Activated T-cell treated with anti-CD3 and anti-CD28 coated beads, Interleukin-2, amount 50 U/mL, for 48 hours (primary cell): Measurements from ENCODE around the gene ACSF2.
"Not testable (repeated sequence)": the region's sequence is repeated elsewhere in the genome, so short reads cannot be mapped to it uniquely, and the experiment has no call there.

Source experiments
- DNase-seq, 2 experiments: peaks; one replicate each; pipeline ENCODE4 v3.0.0-alpha.2; 2020

ACSF2 gene

DNA sequence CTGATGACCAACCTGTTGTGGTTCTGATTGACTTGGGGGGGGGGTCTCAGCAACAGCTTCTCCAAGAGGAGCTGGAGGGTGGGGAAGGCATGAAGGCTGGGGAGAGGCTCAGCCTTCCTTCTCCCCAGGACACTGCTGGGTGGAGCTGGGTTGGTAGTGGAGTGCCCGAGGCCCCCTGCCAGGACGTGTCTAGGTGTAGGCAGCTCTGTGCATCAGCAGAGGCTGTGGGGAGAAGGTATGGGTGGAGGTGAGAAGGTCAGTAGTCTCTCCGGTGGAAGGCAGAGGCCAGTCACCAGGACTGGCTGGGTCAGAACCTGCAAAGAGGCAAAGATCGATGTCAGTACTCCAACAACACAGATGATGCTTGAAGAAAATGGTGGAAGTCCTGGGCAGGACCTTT lies 38.7 kb downstream of the ACSF2 start:
- no peak for DNase-seq

DNA sequence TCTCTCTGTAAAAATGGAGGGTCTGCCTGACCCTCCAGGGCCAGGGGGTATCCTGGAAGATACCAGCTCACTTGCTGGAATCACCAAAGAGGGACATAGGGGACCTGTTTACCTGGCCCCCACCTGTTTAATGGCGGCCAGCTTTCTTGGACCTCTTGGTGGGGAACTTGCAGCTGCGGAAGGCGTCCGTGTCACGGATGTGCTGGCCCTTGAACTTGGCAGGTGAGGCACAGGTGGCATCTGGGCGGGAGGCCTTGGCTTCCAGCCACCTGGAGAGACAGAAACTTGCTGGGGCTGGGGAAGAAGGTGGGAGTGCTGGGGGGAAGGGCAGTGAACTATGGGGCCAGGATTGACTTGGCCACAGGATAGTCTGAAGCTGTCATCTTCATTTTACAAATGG lies 39.2 kb downstream of the ACSF2 start:
- no peak for DNase-seq

- DNase-seq, result no peak
Observed at GRCh38 chr17:50465635-50466034, 39.6 kb downstream of the ACSF2 start.

DNA sequence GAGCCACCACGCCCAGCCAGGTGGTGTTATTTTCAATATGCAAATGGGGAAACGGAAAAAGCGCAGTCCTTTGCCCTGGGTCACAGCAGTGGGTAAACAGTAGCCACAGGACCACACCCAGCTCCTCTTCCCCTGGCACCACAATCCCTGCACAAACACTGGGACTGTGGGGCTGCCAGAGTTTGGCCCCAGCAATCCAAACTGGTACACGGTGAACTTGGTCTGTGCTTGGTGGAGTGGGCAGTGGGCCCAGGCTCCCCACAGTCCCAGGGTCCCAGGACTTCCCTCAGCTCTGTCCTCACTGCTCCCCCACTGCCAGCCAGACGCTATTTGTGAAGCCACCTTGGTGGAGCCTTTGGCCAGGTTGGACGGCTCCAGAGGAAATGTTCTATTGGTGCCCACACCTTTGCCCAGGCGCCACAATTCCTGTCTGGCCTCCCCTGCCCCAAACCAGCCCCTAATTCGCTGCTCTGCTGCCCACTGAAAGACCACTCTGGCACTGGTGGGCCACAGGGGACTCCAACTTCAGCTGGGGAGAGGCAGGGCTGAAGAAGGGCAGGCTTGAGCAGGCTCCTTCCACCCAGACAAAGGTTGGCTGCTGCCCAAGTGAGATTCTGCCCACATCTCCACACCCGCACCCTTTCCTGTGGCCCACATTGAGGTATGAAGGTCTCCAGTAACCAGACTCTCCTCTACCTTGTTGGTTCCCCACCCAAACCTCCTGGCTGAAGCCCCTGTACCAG lies 40.5 kb downstream of the ACSF2 start:
- no peak for DNase-seq

- DNase-seq, result no peak
Observed at GRCh38 chr17:50467114-50467854, 41.3 kb downstream of the ACSF2 start.

GRCh38 chr17:50467855-50468303 lies 41.9 kb downstream of the ACSF2 start:
- DNase-seq, result no peak

GRCh38 chr17:50468304-50469207 lies 42.5 kb downstream of the ACSF2 start, which contains the start of gene CHAD:
Gene CHAD (minus strand): TSS chr17:50468880. CDS start chr17:50468813, 67 bp downstream.
- no peak for DNase-seq

DNA sequence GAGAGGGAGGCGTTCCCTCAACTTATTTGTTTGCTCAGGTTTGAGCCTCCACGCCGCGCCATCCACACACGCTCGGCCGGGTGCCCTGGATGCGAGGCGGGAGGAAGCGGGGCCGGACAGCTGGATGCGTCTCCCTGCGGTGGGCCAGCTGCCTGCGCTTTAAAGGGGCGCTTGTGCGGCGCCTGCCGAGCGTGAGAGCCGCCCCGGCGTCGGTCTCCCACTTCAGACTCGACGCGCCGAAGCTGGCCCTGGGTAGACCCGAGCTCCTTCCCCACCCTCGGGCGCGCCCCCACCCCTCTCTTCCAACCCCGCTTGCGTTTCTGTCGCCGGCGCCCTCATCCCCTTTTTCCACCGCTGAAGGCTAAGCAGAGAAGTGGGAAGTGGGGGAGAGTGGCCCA lies 43.2 kb downstream of the ACSF2 start:
- no peak for DNase-seq

GRCh38 chr17:50469671-50470305 lies 43.8 kb downstream of the ACSF2 start:
- no peak for DNase-seq

GRCh38 chr17:50470426-50470825 lies 44.4 kb downstream of the ACSF2 start:
- DNase-seq, result no peak

DNA sequence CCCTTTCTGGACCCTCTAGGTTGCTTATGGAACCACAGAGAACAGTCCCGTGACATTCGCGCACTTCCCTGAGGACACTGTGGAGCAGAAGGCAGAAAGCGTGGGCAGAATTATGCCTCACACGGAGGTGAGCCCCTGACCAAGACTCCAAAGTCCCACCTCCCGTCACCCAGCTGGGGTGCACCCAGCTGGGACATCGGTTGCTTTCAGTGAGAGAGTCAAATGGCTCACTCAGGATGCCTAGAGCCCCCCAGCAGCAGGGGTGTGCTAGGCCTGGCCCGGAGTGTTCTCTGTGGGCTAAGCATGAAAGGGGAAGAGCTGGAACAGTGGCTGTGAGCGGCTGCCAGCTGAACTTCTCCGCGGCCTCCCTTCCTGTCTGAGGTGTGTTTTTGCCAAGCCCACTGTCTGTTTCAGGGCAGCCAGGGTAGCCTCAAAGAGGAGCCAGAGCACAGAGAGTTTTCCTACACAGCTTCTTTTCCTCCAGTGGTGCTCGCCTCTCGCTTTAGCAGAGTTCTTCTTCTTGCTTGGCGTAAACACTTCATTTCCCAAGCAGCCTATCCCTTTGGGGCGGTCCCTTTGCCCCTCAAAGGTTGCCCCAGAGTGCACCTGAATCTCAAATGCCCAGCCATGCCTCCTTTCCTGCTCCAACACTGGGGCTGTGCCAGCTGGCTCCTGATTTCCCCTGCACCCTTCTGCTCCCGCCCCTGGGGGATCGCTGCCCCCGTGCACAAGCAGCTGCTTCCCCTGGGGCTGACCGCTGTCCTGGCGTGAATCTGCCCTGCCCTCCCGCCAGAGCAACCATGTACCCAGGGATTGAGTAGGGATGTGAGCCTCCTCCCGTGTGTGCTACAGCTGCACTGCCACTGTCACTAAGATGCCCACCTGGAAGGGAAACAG lies 45.2 kb downstream of the ACSF2 start:
- DNase-seq, result no peak

GRCh38 chr17:50472286-50472685 lies 46.3 kb downstream of the ACSF2 start:
- no peak for DNase-seq

DNA sequence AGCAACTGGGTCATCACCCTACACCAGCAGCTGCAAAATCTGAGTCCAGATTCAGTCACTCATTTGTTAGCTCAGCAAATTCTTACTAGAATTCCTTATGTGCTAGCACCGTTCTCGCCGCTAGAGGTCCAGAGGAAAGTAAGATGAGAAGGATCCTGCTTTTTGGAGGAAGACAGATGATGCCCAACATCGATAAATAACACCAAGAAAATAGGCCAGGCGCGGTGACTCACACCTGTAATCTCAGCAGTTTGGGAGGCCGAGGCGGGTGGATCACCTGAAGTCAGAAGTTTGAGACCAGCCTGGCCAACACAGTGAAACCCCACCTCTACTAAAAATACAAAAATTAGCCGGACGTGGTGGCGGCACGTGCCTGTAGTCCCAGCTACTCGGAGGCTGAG lies 46.7 kb downstream of the ACSF2 start:
- DNase-seq, result not testable (repeated sequence)

DNA sequence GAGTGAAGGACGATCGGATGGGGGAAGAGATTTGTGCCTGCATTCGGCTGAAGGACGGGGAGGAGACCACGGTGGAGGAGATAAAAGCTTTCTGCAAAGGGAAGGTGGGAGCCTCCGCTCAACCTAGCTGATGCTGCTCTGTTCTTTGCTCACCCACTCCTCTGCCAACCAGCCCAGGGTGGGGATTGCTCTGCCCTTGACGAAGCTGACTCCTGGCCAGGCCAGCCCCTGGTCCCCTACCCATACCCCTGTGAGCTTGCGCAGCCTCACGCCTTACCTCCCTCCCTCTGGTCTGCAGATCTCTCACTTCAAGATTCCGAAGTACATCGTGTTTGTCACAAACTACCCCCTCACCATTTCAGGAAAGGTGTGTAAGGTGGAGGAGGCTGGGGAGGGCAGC lies 47.9 kb downstream of the ACSF2 start:
- DNase-seq, result no peak

- no peak for DNase-seq
Observed at GRCh38 chr17:50474523-50474922, 48.5 kb downstream of the ACSF2 start.

DNA sequence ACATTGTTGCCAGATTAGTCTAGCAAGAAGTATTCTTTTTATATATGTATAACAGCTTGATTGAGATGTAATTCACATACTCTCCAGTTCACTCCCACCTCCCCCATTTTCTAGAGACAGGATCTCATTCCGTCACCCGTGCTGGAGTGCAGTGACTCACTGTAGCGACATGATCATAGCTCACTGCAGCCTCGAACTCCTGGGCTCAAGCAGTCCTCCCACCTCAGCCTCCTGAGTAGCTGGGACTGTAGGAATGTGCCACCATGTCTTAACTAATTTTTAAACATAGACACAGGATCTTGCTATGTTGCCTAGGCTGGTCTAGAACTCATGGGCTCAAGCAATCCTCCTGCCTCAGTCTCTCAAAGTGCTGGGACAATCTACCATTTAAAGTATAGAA lies 49.3 kb downstream of the ACSF2 start:
- DNase-seq, result no peak

- not testable (repeated sequence) for DNase-seq
Observed at GRCh38 chr17:50475775-50476544, 49.9 kb downstream of the ACSF2 start.

DNA sequence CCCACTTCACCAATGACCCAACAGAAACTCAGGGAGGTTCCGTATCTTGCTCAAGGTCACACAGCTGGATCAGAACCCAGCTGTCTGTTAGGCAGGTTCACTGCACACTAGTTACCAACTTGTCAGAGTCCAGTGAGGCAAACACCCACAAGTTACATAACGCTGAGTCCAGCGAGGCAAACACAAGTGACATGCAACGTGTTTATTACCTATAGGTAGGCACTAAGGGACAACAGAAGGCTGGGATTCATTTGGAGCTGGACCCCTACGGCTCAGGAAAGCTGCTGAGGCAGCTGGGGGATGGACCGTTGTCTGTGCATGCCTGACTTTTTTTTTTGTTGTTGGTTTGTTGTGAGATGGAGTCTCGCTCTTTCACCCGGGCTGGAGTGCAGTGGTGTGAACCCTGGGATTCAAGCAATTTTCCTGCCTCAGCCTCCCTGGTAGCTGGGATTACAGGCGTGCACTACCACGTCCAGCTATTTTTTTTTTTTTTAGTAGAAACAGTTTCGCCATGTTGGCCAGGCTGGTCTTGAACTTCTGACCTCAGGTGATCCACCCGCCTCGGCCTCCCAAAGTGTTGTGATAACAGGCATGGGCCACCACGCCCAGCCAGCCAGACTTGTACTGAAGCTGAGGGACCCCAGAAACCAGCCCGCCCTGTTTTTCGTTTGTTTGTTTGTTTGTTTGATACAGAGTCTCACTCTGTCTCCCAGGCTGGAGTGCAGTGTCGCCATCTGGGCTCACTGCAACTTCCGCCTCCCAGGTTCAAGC lies 50.7 kb downstream of the ACSF2 start:
- no peak for DNase-seq

- DNase-seq, result no peak
Observed at GRCh38 chr17:50477976-50478375, 52.0 kb downstream of the ACSF2 start.
